ENCODE data around the gene FASN. TPM values are rescaled to one million over a fixed set of nuclear protein-coding genes. Genes with fewer than 3 reads are reported as not detected.

FASN gene
- total RNA-seq, 2 donors from 2014 or later: 220 to 646 TPM

DNA sequence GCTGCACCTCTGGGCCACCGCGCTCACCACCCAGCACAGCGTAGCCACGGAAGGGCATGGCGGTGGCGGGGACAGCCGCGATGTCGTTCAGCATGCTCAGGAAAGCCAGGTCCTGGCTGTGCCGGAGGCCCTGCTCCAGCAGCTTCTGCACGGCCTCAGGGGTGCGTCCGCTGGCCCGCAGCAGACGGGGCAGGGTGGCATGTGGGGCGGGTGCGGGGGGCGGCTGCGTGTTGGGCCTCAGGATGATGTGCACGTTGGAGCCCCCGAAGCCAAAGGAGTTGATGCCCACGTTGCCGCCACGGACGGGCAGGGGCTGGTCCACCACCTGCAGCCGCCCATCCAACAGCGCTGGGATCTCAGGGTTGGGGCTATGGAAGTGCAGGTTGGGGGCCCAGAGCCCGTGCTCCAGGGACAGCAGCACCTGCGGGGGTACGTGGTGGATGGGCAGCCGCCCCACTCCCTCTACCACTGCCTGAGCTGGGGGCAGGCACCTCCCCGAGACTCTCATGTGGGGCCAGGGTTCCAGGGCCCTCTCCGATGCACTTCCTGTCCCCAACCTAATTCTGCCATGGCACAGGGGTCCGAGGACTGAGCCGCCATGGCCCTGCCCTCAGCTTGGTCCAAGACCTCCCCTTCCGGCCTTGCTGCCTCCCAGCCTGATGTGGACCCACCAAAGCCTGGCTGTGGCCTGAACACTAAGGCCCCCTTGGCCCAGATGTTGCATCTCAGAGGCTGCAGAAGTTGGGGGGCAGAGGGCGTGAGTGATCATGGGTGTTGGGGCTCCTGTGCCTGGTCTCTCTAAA lies 6.6 kb downstream of the FASN start:
- intact Hi-C loops (cut with DNase I): no loop called here
- ATAC-seq (no peak), DNase-seq (peak; percentile 15)

DNA sequence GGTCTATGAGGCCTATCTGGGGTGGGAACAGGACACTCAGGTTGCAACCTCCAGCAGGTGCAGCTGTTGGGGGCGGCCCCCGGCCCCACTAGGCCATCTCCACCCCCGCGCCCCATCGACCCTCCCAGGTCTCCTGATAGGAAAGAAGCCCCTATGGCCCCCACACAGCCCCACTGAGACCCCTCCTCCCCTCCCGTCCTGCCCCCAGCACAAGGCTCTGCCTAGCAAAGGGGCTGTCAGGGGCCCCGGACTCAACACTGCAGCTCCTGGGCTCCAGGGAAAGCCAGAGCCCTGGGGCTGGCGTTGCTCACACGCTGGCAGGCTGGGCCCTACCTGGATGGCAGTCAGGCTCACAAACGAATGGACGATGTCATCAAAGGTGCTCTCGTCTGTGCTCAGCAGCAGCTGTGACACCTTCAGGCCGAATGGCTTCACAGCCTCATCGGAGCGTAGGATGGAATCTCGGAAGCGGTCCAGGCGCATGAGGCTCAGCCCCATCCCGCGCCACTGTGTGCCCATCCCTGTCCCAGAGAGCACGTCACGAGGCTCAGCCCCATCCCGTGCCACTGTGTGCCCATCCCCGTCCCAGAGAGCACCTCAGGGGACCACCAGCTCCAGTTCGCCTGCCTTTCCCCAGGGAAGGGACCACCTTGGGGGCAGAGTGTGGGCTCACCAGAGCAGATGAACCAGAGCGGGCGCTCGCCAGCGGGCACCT lies 7.3 kb downstream of the FASN start:
- ATAC-seq (no peak), DNase-seq (no peak)
- intact Hi-C loops (cut with DNase I): no loop called here

DNA sequence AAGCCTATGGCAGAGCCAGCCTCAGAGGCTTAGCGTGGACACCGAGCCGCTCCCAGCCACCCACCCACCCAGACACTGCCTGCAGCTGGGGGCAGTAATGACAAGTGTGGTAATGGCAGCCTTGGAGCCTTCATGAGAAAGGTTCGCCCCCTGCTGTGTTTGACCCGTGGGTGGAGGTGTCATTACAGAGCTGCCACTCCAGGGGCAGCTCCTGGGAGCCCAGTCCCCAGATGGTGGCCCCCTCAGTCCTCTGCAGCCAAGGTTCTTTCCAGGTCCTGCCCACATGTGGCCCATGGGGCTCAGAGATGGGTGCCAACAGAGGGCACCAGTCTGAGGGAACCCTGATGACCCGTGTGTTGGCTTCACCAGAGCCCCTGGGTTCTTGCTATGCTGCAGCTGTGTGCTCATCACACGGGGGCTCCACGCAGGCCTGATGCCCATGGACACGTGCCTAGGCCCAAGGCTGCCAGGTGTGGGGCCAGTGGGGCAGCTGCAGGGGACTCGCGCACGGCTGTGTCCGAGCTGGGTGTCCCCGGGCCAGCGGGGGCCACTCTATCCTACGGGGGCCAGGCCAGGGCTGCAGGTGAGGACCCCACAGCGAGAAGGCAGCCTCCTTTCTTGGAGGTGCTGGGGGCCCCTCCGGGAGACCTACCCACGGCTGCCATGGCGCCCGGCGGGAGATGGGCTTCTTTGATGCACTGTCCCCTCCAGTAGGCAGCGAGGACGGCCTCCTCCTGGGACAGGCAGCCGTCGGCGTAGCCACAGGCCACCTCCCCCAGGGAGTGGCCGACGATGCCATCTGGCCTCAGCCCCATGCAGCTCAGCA lies 8.1 kb downstream of the FASN start:
- ATAC-seq: no peak
- DNase-seq: peak; percentile 20
- intact Hi-C loops (cut with DNase I): no loop called here

DNA sequence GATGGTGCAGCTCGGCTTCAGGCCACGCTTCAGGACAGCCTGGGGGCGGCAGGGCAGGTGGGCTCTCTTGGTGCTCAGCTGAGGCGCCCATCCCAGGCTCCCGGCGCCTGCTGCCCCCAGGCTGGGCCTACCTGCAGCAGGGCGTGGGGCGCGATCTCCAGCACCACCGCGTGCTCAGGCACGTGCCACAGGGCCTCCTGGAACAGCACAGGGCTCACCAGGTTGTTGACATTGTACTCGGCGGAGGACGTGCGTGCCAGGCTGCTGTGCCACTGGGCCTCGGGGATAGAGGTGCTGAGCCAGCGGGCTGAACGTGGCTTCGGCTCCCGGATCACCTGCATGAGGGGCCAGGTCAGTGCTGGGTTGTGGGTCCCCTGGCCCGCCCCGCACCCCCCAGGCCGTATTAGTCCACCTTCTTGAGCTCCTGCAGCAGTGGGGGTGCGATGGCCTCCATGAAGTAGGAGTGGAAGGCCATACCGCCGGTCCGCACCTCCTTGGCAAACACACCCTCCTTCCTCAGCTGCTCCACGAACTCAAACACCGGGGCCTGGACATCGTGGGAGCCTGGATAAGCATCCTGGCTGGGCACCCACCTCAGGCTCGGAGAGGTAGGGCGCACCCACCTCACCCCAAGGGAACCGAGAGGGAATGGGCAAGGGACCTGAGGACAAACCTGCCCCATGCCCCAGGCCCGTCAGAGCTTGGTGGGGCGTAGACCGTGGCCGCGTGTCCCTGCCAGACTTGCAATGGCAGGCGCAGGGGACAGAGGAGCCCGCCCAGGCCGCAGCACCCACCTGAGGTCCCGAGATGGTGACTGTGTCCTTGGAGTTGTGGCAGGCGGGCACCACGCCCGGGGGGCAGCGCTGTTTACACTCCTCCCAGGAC lies 9.0 kb downstream of the FASN start:
- intact Hi-C loops (cut with DNase I): no loop called here
- peak; percentile 16 for DNase-seq
- ATAC-seq: no peak

DNA sequence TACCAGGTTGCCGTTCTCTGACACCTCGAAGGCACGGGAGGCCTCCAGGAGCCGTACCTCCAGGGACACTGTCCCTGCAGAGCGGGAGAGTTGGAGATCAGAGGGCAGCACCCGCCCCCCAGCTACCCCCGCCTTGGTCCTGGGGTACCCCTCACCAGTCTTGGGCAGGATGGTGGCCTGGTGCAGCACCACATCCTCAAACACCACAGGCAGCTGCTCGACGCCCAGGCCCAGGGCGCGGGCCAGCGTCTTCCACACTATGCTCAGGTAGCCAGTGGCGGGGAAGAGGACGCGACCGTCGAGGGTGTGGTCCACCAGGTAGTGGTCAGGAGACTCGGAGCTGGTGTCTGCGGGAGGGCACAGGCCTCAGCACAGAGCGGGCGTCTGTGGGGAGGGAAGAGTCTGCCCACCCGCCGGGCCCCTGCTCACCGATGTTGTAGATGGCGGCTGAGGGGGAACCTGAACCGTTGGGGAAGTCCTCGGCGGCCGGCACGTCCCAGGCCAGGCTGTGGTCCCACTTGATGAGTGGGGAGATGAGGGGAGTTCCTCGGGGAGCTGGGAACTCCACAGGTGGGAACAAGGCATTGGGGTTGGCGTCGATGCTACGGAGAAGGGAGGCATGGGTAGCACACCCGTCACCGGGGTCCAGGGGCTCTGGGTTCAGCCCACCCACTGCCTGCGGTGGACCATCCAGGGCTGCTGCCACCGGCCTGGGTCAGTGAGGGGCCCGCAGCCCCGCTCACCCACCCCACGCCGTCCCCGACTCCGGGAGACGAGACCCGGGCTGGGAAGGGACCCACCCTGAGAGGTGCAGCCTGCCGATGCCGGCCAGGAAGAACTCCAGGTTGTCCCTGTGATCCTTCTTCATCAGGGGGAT lies 9.8 kb downstream of the FASN start:
- DNase-seq (peak; percentile 16), ATAC-seq (no peak)
- intact Hi-C loops (cut with DNase I): no loop called here

DNA sequence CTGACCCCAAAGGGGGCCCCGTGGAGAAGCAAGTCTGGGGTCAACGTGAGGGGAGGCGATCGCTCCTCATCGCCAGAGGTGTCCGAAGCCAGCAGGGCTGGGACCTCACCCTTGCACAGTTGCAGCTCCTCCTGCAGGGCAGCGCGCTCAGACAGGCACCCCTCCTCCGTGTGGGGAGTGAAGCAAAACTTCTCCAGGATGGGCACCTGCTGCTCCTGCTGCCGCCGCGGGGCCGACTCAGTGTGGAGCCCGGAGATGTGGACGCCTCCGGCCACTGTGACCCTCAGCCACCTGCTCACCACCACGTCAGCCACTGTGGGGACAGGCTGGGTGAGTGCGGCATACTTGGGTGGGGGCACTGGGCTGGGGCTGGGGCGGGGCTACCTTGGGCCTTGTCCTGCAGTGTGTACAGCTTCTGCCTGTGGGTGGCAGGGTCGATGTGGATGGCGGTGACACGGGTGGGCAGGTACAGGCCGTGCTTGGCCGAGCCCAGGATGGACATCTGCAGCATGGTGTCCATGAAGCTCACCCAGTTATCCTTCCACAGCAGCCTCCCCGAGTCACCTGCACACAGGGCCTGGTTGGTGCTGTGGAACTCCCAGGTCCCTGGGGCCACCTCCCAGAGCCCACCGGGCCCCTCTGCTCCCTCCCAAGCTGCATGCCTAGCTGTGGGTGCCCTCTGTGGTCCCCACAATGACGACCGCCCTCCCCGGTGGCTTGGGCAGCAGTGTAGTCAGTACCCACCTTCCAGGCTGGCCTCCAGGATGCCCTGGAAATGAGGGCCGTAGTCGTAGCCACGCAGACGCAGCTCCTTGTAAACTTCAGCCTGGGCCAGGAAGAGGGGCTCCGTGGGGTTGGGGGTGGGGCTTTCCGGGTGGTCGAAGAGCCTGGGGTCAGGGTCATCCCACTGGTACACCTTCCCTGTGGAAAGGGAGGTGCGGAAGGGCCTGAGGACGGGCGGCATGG lies 10.8 kb downstream of the FASN start:
- intact Hi-C loops (cut with DNase I): no loop called here
- no peak for ATAC-seq
- peak; percentile 13 for DNase-seq

DNA sequence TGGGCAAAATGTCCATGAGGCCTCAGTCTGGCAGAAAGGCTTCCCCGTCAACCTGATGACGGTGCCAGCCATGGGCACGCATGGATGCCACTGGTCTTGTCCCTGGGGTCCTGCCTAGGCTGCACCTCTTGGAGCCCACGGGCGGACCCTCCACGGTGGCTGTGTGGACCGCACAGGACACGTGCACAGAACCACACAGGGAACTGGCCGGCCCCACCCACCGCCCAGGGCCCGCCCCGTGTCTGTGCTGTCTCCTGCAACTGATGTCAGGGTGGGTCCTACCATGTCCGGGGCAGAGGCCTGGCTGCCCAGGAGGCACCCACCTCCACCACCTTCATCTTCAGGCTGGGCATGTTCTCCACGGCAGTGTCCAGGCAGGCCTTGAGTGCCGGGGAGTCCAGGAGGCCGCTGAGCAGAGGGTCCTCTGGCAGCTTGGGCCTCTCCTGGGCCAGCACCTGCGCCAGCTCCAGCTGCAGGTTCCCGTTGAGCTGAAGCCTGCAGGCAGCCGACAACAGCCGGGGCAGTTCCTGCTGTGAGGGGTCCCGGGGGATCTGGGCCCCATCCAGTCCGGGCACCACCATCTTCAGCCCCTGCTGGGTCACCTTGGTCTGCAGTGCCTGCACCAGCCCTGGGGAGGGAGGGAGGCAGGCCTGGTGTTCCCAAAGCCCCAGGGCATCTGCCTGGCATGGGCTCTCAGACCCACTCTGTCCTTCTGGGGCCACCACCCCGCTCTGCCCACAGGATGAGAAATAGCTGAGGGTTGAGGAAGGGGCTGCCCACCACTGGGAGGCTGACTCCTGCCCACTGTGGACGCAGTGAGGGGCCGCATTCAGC lies 11.9 kb downstream of the FASN start:
- ATAC-seq: no peak
- intact Hi-C loops (cut with DNase I): no loop called here
- peak; percentile 14 for DNase-seq

DNA sequence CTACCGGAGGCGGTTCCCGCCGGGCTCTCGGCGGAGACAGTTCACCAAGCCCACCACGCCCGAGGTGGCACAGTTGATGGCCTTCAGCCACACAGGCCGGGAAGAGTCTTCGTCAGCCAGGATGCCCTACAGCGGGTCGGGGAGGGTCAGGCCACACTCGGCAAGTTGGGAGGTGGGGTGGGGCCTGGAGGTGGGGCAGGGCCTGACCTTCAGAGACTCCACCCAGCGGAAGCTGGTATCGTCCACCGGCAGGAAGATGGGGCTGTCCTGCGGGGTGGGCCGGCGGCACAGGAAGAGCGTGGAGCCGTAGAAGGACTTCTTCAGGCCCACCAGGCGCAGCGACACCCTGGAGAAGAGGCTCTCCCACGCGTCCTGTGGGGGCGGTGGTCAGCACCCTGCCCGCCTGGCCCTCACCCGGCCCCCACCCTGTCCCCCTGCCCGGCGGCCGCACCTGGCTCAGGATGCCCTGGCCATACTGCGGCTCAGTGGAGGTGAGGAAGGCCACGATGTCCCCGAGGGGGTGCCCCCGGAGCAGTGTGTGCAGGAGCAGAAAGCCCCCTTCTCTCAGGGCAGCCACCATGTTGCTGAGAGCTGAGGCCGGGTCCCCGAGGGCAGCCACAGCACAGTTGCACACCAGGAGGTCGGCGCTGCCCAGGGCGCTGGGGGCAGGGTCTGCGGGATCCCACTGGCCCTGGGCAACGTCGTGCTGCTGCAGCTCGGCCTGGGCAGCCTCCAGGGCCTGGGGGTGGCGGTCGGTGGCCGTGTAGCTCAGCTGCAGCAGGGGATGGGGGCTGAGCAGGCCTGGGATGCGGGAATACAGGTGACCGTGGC lies 12.8 kb downstream of the FASN start:
- intact Hi-C loops (cut with DNase I): no loop called here
- no peak for DNase-seq
- no peak for ATAC-seq

DNA sequence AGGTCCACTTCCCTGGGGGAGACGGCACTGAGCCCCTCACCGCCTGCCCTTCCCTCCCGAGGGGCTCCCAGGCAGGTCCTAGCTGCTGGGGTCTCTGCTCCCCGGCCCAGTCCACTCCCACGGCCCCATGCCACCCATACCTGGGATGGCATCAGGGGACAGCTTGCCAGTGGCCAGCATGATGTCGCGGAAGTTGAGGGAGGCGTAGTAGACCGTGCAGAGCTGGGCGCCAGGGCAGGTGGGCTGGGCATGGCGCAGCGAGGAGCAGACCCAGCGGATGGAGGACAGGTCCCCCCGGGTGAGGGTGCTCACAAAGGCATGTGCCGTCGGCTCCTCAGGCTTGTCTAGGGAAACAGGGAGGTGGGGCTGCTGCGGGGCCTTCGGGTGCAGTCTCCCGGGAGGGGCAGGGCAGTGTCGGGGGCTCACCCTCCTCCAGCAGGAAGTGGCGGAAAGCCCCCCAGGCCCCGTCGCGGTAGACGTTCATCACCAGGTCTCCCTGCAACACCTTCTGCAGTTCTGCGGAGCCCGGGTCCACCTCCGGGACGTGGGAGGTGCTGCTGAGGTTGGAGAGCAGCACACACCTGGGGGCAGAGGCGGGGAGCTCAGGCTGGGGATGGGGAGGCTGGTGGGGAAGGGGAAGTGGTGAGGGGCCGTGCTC lies 13.5 kb downstream of the FASN start:
- intact Hi-C loops (cut with DNase I): no loop called here
- ATAC-seq (no peak), DNase-seq (no peak)

DNA sequence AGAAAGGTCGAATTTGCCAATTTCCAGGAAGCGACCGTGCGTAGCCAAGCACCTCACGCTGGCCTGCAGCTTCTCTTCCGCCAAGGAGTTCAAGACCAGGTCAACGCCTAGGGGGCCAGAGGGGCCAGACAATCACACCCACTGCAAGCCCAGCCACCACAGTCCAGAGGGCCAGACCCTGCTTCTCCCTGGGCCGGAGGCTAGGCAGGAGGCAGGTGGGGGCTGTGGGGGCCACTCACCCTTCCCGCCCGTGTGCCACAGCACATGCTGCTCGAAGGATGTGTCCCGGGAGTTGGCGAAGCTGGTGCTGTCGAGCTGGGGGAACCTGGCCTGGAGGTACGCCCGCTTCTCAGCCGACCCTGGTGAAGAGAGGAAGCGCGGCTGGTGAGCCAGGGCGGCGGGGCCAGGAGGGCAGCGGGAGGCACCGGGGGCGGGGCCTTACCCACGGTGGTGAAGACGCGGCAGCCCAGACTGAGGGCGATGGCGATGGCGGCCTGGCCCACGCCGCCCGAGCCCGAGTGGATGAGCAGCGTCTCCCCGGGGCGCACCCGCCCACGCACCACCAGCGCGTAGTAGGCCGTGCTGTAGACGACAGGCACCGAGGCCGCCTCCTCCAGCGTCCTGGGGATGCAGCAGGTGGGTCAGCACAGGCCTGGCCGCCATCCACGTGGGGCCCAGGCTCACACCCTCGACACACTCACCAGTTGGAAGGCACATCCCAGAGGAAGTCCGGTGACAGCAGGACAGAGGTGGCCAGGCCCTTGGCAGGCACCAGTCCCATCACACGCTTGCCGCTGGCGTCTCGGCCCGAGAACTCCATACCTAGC lies 14.3 kb downstream of the FASN start:
- intact Hi-C loops (cut with DNase I): no loop called here
- ATAC-seq: no peak

DNA sequence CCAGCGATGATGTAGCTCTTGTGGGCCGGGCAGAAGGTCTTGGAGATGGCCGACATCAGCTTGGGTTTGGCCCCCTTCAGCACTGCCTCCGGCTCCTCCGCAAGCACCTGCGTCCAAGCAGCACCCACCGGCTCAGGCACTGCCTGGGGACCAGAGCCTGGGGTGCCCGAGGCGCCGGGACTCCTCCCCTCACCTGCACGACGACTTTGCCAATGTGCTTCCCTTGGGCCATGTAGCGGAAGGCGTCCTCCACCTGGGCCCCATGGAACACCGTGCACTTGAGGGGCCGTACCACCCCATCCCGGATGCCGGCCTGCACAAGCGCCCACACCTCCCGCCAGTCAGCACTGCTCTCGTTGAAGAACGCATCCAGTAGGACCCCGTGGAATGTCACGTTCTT lies 15.0 kb downstream of the FASN start:
- DNase-seq (no peak), ATAC-seq (no peak)
- intact Hi-C loops (cut with DNase I): no loop called here

More for the DNA sequence above, 14.3 kb downstream of the FASN start:
- no peak for DNase-seq

DNA sequence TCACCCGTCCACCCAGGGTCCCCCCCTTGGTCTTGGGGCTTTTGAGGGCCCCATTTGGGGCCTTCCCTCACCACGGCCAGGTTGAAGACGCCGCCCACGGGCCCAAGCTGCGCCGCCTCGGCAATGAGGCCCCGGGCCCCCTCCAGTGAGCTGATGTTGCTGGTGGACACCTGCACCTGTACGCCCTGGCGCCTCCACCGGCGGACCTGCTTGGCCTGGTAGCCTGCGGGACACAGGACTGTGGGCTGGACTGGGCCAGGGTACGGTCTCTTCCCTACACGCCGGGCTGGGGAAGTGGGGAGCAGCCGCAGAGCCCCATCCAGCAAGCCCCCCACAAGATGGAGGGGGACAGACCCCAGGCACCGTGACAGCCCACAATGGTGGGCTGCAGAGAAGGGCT lies 15.6 kb downstream of the FASN start:
- no peak for ATAC-seq
- no peak for DNase-seq
- intact Hi-C loops (cut with DNase I): no loop called here

DNA sequence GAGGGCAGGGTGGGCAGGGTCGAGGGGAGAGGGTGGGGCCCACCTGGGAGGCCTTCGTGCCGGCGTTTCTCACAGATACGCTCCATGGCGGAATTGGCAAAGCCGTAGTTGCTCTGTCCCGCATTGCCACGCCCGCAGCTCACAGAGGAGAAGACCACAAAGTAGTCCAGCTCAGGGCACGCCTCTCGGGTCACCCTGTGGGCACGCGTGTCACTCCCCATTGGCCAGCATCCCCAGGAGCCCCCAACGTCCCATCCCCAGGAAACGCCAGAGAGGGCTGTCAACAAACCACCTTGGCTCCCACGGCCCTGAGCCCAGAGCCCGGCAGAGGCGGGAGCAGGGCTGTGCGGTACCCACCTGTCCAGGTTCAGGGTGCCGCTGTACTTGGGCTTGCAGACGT lies 16.1 kb downstream of the FASN start:
- intact Hi-C loops (cut with DNase I): no loop called here
- DNase-seq (no peak), ATAC-seq (no peak)

DNA sequence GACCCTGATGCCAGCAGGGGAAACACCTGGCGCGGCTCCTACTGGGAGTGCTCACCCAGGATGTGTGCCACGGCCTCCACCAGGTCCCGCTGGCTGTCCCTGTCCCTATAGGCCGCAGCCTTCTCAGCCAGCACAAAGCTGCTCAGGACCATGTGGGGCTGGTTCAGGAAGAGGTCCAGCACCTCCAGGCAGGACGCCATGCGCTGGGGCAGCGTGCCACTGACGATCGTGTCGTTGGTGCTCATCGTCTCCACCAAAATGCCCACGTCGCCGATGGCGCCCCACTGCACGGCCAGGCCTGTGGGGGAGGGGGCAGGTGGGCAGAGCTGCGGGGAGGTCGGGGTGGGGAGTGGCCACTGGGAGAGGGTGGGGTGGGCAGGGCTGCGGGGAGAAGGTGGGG lies 16.5 kb downstream of the FASN start:
- ATAC-seq: no peak
- DNase-seq: no peak
- intact Hi-C loops (cut with DNase I): no loop called here
